Measurements from ENCODE around the gene METTL14. TPM values are rescaled to one million over a fixed set of nuclear protein-coding genes. Genes with fewer than 3 reads are reported as not detected.

Gene METTL14
- total RNA-seq, 4 donors from 2014 or later, result 47.0 to 83.9 (median 65.9) TPM

DNA sequence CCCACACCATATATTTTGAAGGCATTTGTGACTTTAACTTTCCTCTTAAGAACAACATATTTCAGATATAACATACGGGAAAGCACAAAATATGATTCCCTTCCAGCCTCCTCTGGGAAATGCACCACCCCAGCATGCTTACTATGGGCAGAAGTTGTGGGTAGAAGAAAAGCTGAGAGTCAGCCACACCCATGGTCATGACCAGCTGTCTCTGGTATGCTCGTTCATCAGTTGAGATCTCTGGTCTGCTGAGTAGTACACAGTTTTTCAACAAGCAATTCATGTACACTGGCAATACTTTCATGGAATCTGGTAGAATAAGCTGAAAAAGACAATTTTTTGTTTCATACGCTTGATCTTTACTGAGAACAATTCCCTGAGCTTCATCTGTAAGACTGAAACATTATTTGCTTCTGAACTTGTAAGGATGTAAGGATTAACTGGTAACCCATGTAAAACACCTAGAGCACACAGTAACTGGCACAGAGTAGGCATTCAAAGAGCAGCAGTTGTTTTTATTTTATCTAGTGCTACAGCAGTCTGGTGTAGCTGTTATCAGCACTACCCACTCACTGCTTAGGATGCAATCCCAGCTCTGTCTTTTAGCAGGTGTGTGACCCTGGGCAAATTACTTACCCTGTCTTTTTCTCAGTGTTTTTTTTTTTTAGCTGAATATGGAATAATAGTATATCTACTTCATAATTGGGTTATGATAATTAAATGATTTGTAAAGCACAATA is 47.6 kb downstream of the METTL14 start:
- H3K9me3 ChIP-seq, result no peaks in the 10 kb centered on the region
- H3K4me1 ChIP-seq, result no peaks in the 10 kb centered on the region
- no peak overlapping the region for H3K4me3 ChIP-seq
- H3K36me3 ChIP-seq, result peaks cover 0 to 83% of the 10 kb centered on the region in 2 donors
- no peak for ATAC-seq
- TF ChIP-seq, protein P1, sequence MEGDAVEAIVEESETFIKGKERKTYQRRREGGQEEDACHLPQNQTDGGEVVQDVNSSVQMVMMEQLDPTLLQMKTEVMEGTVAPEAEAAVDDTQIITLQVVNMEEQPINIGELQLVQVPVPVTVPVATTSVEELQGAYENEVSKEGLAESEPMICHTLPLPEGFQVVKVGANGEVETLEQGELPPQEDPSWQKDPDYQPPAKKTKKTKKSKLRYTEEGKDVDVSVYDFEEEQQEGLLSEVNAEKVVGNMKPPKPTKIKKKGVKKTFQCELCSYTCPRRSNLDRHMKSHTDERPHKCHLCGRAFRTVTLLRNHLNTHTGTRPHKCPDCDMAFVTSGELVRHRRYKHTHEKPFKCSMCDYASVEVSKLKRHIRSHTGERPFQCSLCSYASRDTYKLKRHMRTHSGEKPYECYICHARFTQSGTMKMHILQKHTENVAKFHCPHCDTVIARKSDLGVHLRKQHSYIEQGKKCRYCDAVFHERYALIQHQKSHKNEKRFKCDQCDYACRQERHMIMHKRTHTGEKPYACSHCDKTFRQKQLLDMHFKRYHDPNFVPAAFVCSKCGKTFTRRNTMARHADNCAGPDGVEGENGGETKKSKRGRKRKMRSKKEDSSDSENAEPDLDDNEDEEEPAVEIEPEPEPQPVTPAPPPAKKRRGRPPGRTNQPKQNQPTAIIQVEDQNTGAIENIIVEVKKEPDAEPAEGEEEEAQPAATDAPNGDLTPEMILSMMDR (IDR thresholded peaks at IDR 0.05), result no peak
- TF ChIP-seq EP300 (IDR thresholded peaks at IDR 0.05) (no peak), POLR2A (IDR thresholded peaks at IDR 0.05) (no peak), POLR2AphosphoS5 (IDR thresholded peaks at IDR 0.05) (no peak)
- 56 to 61% methylated on average over 2 of the region's 3 CpGs for WGBS, 2 donors (ENCODE audit: low coverage in 1 of 2)
- H3K27ac ChIP-seq, result no peak overlapping the region
- H3K27me3 ChIP-seq, result no peaks in the 10 kb centered on the region

GRCh38 chr4:118734491-118735205 is 49.5 kb downstream of the METTL14 start:
- no peak for ATAC-seq
- Histone ChIP-seq H3K4me3 (no peak overlapping the region), H3K36me3 (peaks cover 0 to 79% of the 10 kb centered on the region in 2 donors), H3K9me3 (no peaks in the 10 kb centered on the region), H3K27ac (no peak overlapping the region), H3K4me1 (peaks cover 0 to 19% (median 13%) of the 10 kb centered on the region in 3 donors), H3K27me3 (no peaks in the 10 kb centered on the region)
- no peak for TF ChIP-seq POLR2AphosphoS5 (IDR thresholded peaks at IDR 0.05)
- 52 to 55% methylated on average over 7 of the region's 7 CpGs for WGBS, 2 donors (ENCODE audit: low coverage in 1 of 2)

DNA sequence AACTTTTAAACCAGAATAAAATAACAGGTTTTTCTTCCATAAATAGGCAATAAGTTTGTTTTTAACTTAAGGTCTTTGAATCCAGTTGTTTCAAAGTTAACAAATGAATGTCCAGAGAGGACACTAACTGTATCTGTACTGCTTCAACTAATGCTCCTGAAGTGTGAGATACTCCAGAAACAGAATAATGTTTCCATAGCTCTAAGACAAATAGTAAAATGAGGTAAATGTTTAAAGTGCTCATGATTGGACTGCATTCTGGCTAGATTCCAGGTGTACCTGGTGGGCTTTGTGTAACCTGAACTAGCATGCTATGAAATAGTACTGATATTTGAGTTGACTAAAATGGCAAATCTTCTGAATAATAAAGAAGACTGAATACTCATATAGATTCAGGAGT is 51.7 kb downstream of the METTL14 start:
- Histone ChIP-seq H3K4me3 (no peak overlapping the region), H3K27ac (no peak overlapping the region), H3K9me3 (no peaks in the 10 kb centered on the region), H3K36me3 (peaks cover 0 to 67% of the 10 kb centered on the region in 2 donors), H3K27me3 (no peaks in the 10 kb centered on the region), H3K4me1 (peaks cover 3 to 41% (median 16%) of the 10 kb centered on the region in 3 donors)
- ATAC-seq, result no peak
- TF ChIP-seq, protein P1 (IDR thresholded peaks at IDR 0.05), result no peak
- TF ChIP-seq POLR2A (IDR thresholded peaks at IDR 0.05), result no peak
- TF ChIP-seq POLR2AphosphoS5 (IDR thresholded peaks at IDR 0.05), result no peak
- no peak for TF ChIP-seq EP300 (IDR thresholded peaks at IDR 0.05)

GRCh38 chr4:118738090-118738489 is 52.9 kb downstream of the METTL14 start:
- peak overlapping the region in 1 of 4 donors; percentile 71 for H3K27ac ChIP-seq
- peaks cover 0 to 55% of the 10 kb centered on the region in 2 donors for H3K36me3 ChIP-seq
- no peak overlapping the region for H3K4me3 ChIP-seq
- TF ChIP-seq POLR2A (IDR thresholded peaks at IDR 0.05), result no peak
- TF ChIP-seq EP300 (IDR thresholded peaks at IDR 0.05), result no peak
- TF ChIP-seq, protein P1 (IDR thresholded peaks at IDR 0.05), result no peak
- no peak for TF ChIP-seq POLR2AphosphoS5 (IDR thresholded peaks at IDR 0.05)
- H3K27me3 ChIP-seq, result no peaks in the 10 kb centered on the region
- H3K4me1 ChIP-seq, result peaks cover 3 to 51% (median 20%) of the 10 kb centered on the region in 3 donors
- H3K9me3 ChIP-seq, result no peaks in the 10 kb centered on the region
- WGBS, 2 donors (ENCODE audit: low coverage in 1 of 2), result 50 to 53% methylated on average over 3 of the region's 3 CpGs
- no peak for ATAC-seq

DNA sequence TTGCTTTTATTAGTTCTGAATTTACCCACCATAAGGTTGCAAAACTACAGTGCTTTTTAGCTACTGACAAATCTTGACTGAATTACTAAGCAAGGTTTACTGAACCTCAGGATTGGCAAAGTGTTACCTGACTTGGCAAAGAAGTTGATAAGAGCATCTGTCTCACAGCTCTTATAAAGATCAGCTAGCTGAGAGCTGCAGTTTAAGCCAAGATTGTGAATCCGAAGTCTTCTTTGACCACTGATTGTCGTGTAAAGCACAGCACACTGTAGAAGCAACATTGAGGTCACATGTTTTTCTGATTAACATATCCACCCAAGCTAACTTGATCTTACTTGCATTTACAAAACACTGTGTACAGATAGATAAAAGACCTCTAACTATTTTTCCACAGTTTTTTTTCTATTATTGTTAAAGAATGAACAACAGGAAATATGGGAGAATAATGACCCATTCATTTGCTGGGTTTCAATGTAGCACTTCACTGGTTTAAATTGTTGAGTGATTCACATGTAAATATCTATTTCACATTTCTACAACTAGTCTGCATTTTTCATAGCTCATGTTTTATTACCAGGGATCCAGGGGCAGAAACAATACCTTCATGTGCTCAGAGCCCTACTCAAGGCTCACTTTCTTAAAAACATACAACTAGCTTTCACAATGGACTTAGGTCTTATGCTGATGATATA is 54.0 kb downstream of the METTL14 start:
- H3K4me3 ChIP-seq, result no peak overlapping the region
- peaks cover 3 to 57% (median 20%) of the 10 kb centered on the region in 3 donors for H3K4me1 ChIP-seq
- H3K27ac ChIP-seq, result peak overlapping the region; percentile 14 to 79 (median 74)
- H3K27me3 ChIP-seq, result no peaks in the 10 kb centered on the region
- no peak for ATAC-seq
- H3K9me3 ChIP-seq, result no peaks in the 10 kb centered on the region
- peaks cover 0 to 62% of the 10 kb centered on the region in 2 donors for H3K36me3 ChIP-seq
- TF ChIP-seq, protein P1 (IDR thresholded peaks at IDR 0.05), result no peak
- no peak for TF ChIP-seq EP300 (IDR thresholded peaks at IDR 0.05)
- no peak for TF ChIP-seq POLR2A (IDR thresholded peaks at IDR 0.05)
- TF ChIP-seq POLR2AphosphoS5 (IDR thresholded peaks at IDR 0.05), result no peak
- WGBS, 2 donors (ENCODE audit: low coverage in 1 of 2), result 50% methylated on average over 1 of the region's 2 CpGs; no CpG with 5 or more reads in 1 of the 2 donors

All from gastroesophageal sphincter (tissue), 4 donors.